ENCODE data around the gene KCNAB1. TPM values are rescaled to one million over a fixed set of nuclear protein-coding genes. Genes with fewer than 3 reads are reported as not detected.

KCNAB1 gene
- total and polyA plus RNA-seq, 2 donors (not counting 3 experiments of a cell fraction or from before 2014, with no cell fraction given): 0.21 TPM; not detected in 1

DNA sequence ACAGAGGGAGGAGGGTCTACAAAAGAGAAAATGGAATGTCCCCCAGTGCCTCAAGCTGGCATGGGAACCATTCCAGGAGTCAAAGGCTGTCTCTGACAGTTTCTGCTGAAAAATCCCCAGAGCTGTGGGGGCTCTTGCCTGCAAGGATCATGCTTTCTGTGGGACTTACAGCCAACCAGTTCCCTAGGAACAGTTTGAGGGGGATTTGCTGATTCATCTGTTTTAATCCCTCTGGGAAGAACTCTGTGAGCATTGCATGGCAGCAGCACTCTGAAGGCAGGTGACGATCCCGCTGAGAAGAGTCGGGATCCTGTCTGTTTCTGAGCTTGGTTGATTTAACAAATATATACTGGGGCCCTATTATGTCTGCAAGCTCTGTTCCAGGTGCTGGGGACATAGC is 258.5 kb downstream of the KCNAB1 start:
- Histone ChIP-seq H4K20me1 (replicated peaks; ENCODE audit: control insufficient read depth, extremely low read depth, insufficient read depth, low read length) (no peaks in the 10 kb centered on the region), H3K4me1 (ENCODE audit: control insufficient read depth, extremely low read depth, insufficient read depth, low read length) (no peaks in the 10 kb centered on the region), H3K4me3 (replicated peaks in 1 of 3; ENCODE audit: insufficient read depth in 1 of 3, low read depth in 1 of 3, low read length in 3 of 3) (no peak overlapping the region), H3K4me2 (ENCODE audit: insufficient read depth, low read length) (no peak overlapping the region), H3K36me3 (ENCODE audit: control insufficient read depth in 2 of 2, extremely low read depth in 1 of 2, insufficient read depth in 2 of 2, low read length in 2 of 2) (no peaks in the 10 kb centered on the region), H3K79me2 (ENCODE audit: control insufficient read depth, insufficient read depth, low read length) (no peaks in the 10 kb centered on the region), H3K27me3 (ENCODE audit: control insufficient read depth in 2 of 2, insufficient read depth in 2 of 2, low read length in 2 of 2) (no peaks in the 10 kb centered on the region), H3K27ac (ENCODE audit: insufficient read depth, low read depth, low read length) (no peak overlapping the region), H2AFZ (ENCODE audit: low read depth, low read length) (no peak overlapping the region), H3K9ac (replicated peaks; ENCODE audit: extremely low read depth, insufficient read depth, low read length) (no peak overlapping the region), H3K9me1 (replicated peaks; ENCODE audit: control insufficient read depth, extremely low read depth, insufficient read depth, low read length) (no peaks in the 10 kb centered on the region), H3K9me3 (replicated peaks; ENCODE audit: control insufficient read depth, insufficient read depth, low read length) (no peaks in the 10 kb centered on the region)
- CTCF ChIA-PET: interaction anchor here (1.0 to 9.3 kb wide), 2 partner anchors 131 to 204 kb away, joined by 5 to 424 read pairs; no protein-coding TSS in a partner anchor
- TF ChIP-seq EZH2 (IDR thresholded peaks at IDR 0.05; ENCODE audit: borderline replicate concordance, low read depth, low read length, severe bottlenecking) (no peak), GATA2 (IDR thresholded peaks at IDR 0.05; ENCODE audit: insufficient read depth, insufficient read length, low read depth, low read length) (no peak), FOS (IDR thresholded peaks at IDR 0.05; ENCODE audit: borderline replicate concordance, insufficient read depth, low read length) (no peak), POLR2A (IDR thresholded peaks at IDR 0.05; ENCODE audit: low read depth, low read length) (no peak), MAX (IDR thresholded peaks at IDR 0.05; ENCODE audit: insufficient read depth, insufficient read length) (no peak), POLR2AphosphoS5 (IDR thresholded peaks at IDR 0.05; ENCODE audit: insufficient read depth, low read depth, low read length) (no peak), MYC (IDR thresholded peaks at IDR 0.05; ENCODE audit: low read depth, low read length) (no peak), JUN (IDR thresholded peaks at IDR 0.05; ENCODE audit: borderline replicate concordance, insufficient read depth, insufficient read length, low read depth) (no peak), CTCF (IDR thresholded peaks at IDR 0.05; ENCODE audit: extremely low read depth in 1 of 2, insufficient read depth in 1 of 2, low read depth in 1 of 2, low read length in 2 of 2) (no peak)
- POLR2A ChIA-PET: no interaction called here
- intact Hi-C loops (cut with micrococcal nuclease): no loop called here
- BruUV-seq (replicated peaks): no TSS peak
- DNase-seq (ENCODE audit: low read depth, low spot score): no peak
- dilution Hi-C loops (cut with MboI; ENCODE audit: extremely low pct_ligation_motif_present, low sequenced_read_pairs): no loop called here
- no peak for FAIRE-seq

All from endothelial cell of umbilical vein (primary cell).